Thoracic aorta (tissue), 2 donors: ENCODE results near the gene TRIM9. TPM values are rescaled to one million over a fixed set of nuclear protein-coding genes. Genes with fewer than 3 reads are reported as not detected.

ENCODE experiments used
- ATAC-seq: fragments of 150-250 bp; one replicate; pipeline ENCODE4 v1.8.0; 2017; ENCODE audit warnings: low read depth; ENCODE audit not compliant: insufficient number of reproducible peaks, low FRiP score
- DNase-seq: peaks from one replicate; pipeline ENCODE4 v3.0.0-alpha.2; 2020; ENCODE audit warnings: low spot score
- H3K27ac ChIP-seq, 2 donors: fragments of 200-600 bp; sonication (generic); 1 replicate in 1 of 2; 2 replicates in 1 of 2; pipeline ENCODE4 v1.5.1; 2016; ENCODE audit warnings: mild to moderate bottlenecking in 2 of 2, moderate library complexity in 2 of 2
- H3K27me3 ChIP-seq: fragments of 200-600 bp; sonication (generic); replicated peaks from 2 replicates; pipeline ENCODE4 v1.6.0; 2016; ENCODE audit warnings: mild to moderate bottlenecking; ENCODE audit not compliant: insufficient read depth
- H3K36me3 ChIP-seq: fragments of 200-600 bp; sonication (generic); one replicate; pipeline ENCODE4 v1.5.1; 2016
- H3K4me1 ChIP-seq, 2 donors: fragments of 200-600 bp; sonication (generic); 1 replicate in 1 of 2; 2 replicates in 1 of 2; pipeline versions ENCODE4 v1.5.1 to v1.6.0; 2016; ENCODE audit warnings: low read depth in 2 of 2, mild to moderate bottlenecking in 1 of 2; ENCODE audit not compliant: control insufficient read depth in 1 of 2
- H3K4me3 ChIP-seq: fragments of 200-600 bp; sonication (generic); 2 replicates; pipeline ENCODE4 v1.5.1; 2016; ENCODE audit warnings: mild to moderate bottlenecking
- H3K9me3 ChIP-seq: fragments of 200-600 bp; sonication (generic); 2 replicates; pipeline ENCODE4 v1.5.1; 2016
- CTCF ChIP-seq: fragments of 200-600 bp; sonication (generic); IDR thresholded peaks from one replicate; pipeline ENCODE4 v1.5.1; 2019; ENCODE audit warnings: antibody characterized with exemption
- total RNA-seq, 2 donors: library from RNA; depleted of rRNA; stranded (reverse); fragments of >200 nt; gene quantifications; one replicate each; pipeline versions ENCODE4 v1.1.0 to v1.2.3, GENCODE V29; 2016

The TRIM9 gene
- total RNA-seq, 2 donors from 2014 or later = 0.41 to 2.1 TPM

GRCh38 chr14:50955373-50956043 is 139.4 kb downstream of the TRIM9 start:
- DNase-seq (peak; percentile 63), ATAC-seq (no peak)
- H3K4me3 ChIP-seq = no peak overlapping the region

GRCh38 chr14:50954811-50955372 is 140.0 kb downstream of the TRIM9 start:
- Histone ChIP-seq H3K4me1 (no peaks in the 10 kb centered on the region), H3K9me3 (no peaks in the 10 kb centered on the region), H3K36me3 (no peaks in the 10 kb centered on the region), H3K27ac (peak overlapping the region in 1 of 2 donors; percentile 5), H3K27me3 (no peaks in the 10 kb centered on the region), H3K4me3 (no peak overlapping the region)
- ATAC-seq (peak; percentile 67), DNase-seq (no peak)
- peak; percentile 68 for TF ChIP-seq CTCF

More at GRCh38 chr14:50955373-50956043, 139.4 kb downstream of the TRIM9 start:
- H3K4me1 ChIP-seq = no peaks in the 10 kb centered on the region
- TF ChIP-seq CTCF = no peak
- H3K9me3 ChIP-seq = no peaks in the 10 kb centered on the region
- H3K27me3 ChIP-seq = no peaks in the 10 kb centered on the region
- peak overlapping the region in 1 of 2 donors; percentile 5 for H3K27ac ChIP-seq
- H3K36me3 ChIP-seq = no peaks in the 10 kb centered on the region

- DNase-seq (no peak), ATAC-seq (no peak)
- Histone ChIP-seq H3K9me3 (no peaks in the 10 kb centered on the region), H3K4me1 (no peaks in the 10 kb centered on the region), H3K27ac (no peak overlapping the region), H3K27me3 (no peaks in the 10 kb centered on the region), H3K4me3 (no peak overlapping the region), H3K36me3 (no peaks in the 10 kb centered on the region)
- TF ChIP-seq CTCF = no peak
These were observed 141.4 kb downstream of the TRIM9 start for GRCh38 chr14:50953502-50953901.

- no peak for ATAC-seq
- no peaks in the 10 kb centered on the region for H3K27me3 ChIP-seq
- no peak for TF ChIP-seq CTCF
- no peak overlapping the region for H3K27ac ChIP-seq
- no peak for DNase-seq
- H3K9me3 ChIP-seq = no peaks in the 10 kb centered on the region
- H3K4me3 ChIP-seq = no peak overlapping the region
- H3K36me3 ChIP-seq = no peaks in the 10 kb centered on the region
- H3K4me1 ChIP-seq = no peaks in the 10 kb centered on the region
These were observed 143.9 kb downstream of the TRIM9 start for GRCh38 chr14:50951032-50951431.

GRCh38 chr14:50948205-50948604 is 146.7 kb downstream of the TRIM9 start:
- TF ChIP-seq CTCF = no peak
- peaks cover 0 to 11% of the 10 kb centered on the region in 2 donors for H3K4me1 ChIP-seq
- H3K27ac ChIP-seq = no peak overlapping the region
- no peaks in the 10 kb centered on the region for H3K9me3 ChIP-seq
- DNase-seq (no peak), ATAC-seq (no peak)
- no peaks in the 10 kb centered on the region for H3K27me3 ChIP-seq
- no peaks in the 10 kb centered on the region for H3K36me3 ChIP-seq
- no peak overlapping the region for H3K4me3 ChIP-seq
